ENCODE measurements around the gene LRRC7.

The LRRC7 gene

DNA sequence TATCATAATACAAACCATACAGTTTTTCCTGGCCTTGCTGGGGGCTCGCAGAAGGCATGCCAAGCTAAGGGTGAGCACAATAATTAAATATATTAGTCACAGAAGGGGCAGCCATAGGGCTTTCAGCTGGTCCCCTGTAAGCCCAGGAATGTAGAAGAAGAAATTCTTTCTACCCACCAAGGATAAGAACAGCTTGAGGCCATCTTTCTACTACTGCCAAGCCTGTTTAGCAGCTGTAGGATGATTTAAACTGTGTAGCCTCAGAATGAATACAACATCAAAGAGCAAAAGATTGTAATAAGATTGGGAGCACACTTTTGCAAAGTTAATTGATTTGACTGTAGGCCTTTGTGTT is 171.5 kb downstream of the LRRC7 start:
- Histone ChIP-seq H3K4me1 (ENCODE audit: insufficient read depth, low read length) (peaks cover 4% of the 10 kb centered on the region; the same call in 1 of the 2 replicates), H3K9me3 (ENCODE audit: control insufficient read depth, insufficient read depth, low read length) (peaks cover 7% of the 10 kb centered on the region; the same call in 1 of the 2 replicates), H3K36me3 (ENCODE audit: insufficient read depth, low read length) (no peaks in the 10 kb centered on the region), H3K9ac (ENCODE audit: low read depth, low read length) (no peak overlapping the region)

DNA sequence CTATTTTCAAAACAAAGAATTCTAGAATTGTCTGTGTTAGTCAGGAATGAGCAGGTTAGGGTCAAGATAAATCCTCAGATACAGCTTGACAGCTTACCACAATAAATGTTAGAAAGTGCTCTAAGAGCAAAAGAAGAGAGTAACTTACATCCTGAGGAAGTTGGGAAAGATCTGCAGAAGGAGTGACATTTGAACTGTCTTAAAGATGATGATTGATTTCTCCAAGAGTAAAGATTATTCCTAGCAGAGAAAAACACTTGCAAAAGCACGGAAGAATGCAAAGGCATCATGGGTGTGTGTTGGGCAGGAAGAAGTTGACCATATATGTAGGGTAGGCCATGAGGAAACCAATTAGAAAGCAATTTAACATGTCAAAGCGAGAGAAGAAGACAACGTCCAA is 175.4 kb downstream of the LRRC7 start:
- H3K36me3 ChIP-seq (ENCODE audit: insufficient read depth, low read length), result no peaks in the 10 kb centered on the region
- H3K9ac ChIP-seq (ENCODE audit: low read depth, low read length), result no peak overlapping the region
- H3K9me3 ChIP-seq (ENCODE audit: control insufficient read depth, insufficient read depth, low read length), result no peaks in the 10 kb centered on the region
- H3K4me1 ChIP-seq (ENCODE audit: insufficient read depth, low read length), result peaks cover 4% of the 10 kb centered on the region; the same call in 1 of the 2 replicates

DNA sequence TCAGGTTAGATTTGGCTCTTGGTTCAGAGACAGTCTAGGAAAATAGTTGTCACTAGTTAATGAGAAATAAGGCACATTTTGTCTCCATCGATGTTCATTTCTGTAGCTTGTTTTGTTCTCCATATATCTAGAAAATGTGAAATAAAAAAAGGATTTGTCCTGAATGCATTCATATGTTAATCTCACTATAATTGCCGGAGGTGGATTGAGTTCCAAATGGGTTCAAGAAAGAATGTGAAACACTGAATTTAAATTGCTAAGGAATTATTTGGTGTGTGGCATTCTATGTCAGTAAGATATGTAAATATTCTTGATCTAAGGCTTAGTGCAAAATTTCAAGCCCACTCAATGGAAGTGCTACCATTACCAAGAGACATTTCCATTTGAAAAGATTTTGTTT is 176.7 kb downstream of the LRRC7 start:
- 0 out of 2 replicates have a peak, but pooled peaks cover 2% of the 10 kb centered on the region for H3K9me3 ChIP-seq (ENCODE audit: control insufficient read depth, insufficient read depth, low read length)
- no peaks in the 10 kb centered on the region for H3K36me3 ChIP-seq (ENCODE audit: insufficient read depth, low read length)
- H3K4me1 ChIP-seq (ENCODE audit: insufficient read depth, low read length), result peaks cover 4% of the 10 kb centered on the region; the same call in 1 of the 2 replicates
- no peak overlapping the region for H3K9ac ChIP-seq (ENCODE audit: low read depth, low read length)

DNA sequence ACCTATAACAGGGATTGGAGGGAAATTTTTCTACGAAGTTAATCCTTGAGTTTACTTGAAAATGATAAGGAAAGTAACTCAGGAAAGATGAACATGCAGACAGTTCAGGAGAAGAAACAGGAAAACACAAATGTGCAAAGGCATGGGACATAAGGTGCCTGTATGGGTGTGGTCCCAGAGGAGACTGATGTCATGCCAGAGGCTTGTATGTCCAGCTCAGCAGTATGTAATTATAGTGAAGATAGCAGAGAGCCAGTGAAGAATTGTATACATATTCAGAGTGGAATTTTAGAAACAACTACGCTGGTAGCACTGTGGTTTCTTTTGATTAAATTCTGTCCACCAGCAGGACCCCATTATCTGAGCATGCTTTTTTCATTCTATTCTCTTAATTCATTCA is 179.5 kb downstream of the LRRC7 start:
- no peak overlapping the region for H3K9ac ChIP-seq (ENCODE audit: low read depth, low read length)
- H3K36me3 ChIP-seq (ENCODE audit: insufficient read depth, low read length), result no peaks in the 10 kb centered on the region
- 0 out of 2 replicates have a peak, but pooled peaks cover 2% of the 10 kb centered on the region for H3K9me3 ChIP-seq (ENCODE audit: control insufficient read depth, insufficient read depth, low read length)
- peaks cover 4% of the 10 kb centered on the region; the same call in 1 of the 2 replicates for H3K4me1 ChIP-seq (ENCODE audit: insufficient read depth, low read length)

DNA sequence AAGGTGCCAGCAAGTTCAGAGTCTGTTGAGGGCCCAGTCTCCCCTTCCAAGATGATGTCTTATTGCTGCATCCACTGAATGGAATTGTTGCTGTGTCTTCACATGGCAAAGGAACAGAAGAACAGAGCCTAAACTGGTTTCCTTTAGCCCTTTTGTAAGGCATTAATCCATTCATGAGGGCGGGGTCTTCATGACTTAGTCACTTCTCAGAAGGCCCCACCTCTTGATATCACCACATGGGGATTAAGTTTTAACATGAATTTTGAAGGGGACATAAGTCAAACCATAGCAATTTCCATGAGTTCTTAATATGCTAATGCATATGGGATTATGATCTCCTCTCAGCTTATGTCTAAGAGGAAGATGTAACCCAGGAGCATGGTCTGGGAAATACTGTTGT is 182.9 kb downstream of the LRRC7 start:
- no peaks in the 10 kb centered on the region for H3K4me1 ChIP-seq (ENCODE audit: insufficient read depth, low read length)
- no peak overlapping the region for H3K9ac ChIP-seq (ENCODE audit: low read depth, low read length)
- 0 out of 2 replicates have a peak, but pooled peaks cover 2% of the 10 kb centered on the region for H3K9me3 ChIP-seq (ENCODE audit: control insufficient read depth, insufficient read depth, low read length)
- no peaks in the 10 kb centered on the region for H3K36me3 ChIP-seq (ENCODE audit: insufficient read depth, low read length)

DNA sequence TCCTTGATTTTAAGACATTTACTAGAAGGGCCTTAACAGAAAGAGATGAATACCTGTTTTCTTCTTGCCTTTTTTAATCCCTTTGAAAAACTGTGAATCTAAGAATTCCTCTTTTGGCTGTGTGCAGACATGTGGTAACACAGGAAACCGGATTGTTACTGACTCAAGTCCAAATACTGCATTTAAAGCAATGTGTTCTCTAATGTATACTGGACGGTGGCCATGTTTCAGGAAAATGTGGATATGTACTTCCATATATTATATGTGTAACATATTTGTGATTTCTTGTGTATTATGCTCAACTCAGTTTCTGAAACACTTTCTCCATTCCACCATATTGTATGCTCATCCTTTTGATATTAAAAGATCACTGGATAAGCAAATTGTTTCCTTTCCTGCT is 185.1 kb downstream of the LRRC7 start:
- Histone ChIP-seq H3K9me3 (ENCODE audit: control insufficient read depth, insufficient read depth, low read length) (0 out of 2 replicates have a peak, but pooled peaks cover 2% of the 10 kb centered on the region), H3K4me1 (ENCODE audit: insufficient read depth, low read length) (no peaks in the 10 kb centered on the region), H3K9ac (ENCODE audit: low read depth, low read length) (no peak overlapping the region), H3K36me3 (ENCODE audit: insufficient read depth, low read length) (no peaks in the 10 kb centered on the region)

DNA sequence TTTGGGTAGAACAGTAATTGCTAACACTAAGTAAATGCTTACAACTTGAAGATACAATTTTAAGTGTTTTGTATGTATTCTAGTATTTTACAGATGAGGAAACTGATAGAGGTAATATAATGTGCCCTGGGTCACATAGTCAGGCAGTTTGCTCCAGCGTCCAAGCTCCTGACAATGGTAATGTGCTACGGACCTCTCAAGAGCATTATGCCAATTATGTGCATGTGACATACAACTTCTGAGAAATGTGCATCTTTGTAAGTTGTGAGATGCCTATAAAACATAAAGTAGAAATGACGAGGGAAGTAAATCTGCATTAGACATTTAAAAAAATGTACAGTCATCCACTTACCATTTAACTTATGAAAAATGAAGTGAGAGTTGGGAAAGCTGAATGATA is 186.8 kb downstream of the LRRC7 start:
- Histone ChIP-seq H3K9ac (ENCODE audit: low read depth, low read length) (no peak overlapping the region), H3K36me3 (ENCODE audit: insufficient read depth, low read length) (no peaks in the 10 kb centered on the region), H3K9me3 (ENCODE audit: control insufficient read depth, insufficient read depth, low read length) (no peaks in the 10 kb centered on the region), H3K4me1 (ENCODE audit: insufficient read depth, low read length) (no peaks in the 10 kb centered on the region)

DNA sequence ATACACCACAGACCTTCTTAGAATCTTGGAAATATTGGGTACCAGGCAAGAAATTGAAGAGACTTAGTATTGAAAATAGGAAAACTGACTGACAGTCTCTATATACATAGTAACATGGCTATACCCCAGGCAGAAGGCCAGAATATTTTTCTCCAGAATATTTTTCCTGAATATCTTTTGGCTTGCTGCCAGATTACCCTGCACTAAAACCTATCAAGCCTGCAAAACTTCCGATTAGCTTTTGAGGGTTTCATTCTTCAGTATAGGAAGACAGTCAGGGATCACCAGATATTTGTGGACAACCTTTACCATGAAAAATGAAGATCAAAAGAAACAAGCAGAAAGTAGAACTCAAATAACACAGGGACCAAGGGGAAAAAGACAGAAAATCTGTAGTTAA is 187.9 kb downstream of the LRRC7 start:
- Histone ChIP-seq H3K9me3 (ENCODE audit: control insufficient read depth, insufficient read depth, low read length) (no peaks in the 10 kb centered on the region), H3K36me3 (ENCODE audit: insufficient read depth, low read length) (no peaks in the 10 kb centered on the region), H3K9ac (ENCODE audit: low read depth, low read length) (no peak overlapping the region), H3K4me1 (ENCODE audit: insufficient read depth, low read length) (no peaks in the 10 kb centered on the region)

DNA sequence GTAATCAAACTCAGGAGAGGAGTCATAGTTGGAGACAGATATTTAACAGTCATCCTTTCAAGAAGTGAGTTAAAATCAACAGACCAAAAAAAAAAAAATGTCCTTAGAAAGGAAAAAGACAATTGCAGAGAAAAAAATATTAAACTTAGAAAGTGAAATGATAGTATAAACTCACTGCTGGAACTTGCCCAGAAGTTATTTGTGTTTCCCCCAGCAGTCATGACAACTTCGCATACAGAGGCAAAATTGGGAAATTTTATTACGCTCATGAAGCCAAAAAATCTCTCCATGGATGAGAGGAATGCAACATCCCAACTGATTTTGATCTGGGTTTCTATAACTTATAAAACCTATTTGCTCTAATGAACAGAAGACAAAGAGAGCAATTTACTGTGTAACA is 198.2 kb downstream of the LRRC7 start:
- Histone ChIP-seq H3K9me3 (ENCODE audit: control insufficient read depth, insufficient read depth, low read length) (no peaks in the 10 kb centered on the region), H3K9ac (ENCODE audit: low read depth, low read length) (no peak overlapping the region), H3K4me1 (ENCODE audit: insufficient read depth, low read length) (no peaks in the 10 kb centered on the region)

DNA sequence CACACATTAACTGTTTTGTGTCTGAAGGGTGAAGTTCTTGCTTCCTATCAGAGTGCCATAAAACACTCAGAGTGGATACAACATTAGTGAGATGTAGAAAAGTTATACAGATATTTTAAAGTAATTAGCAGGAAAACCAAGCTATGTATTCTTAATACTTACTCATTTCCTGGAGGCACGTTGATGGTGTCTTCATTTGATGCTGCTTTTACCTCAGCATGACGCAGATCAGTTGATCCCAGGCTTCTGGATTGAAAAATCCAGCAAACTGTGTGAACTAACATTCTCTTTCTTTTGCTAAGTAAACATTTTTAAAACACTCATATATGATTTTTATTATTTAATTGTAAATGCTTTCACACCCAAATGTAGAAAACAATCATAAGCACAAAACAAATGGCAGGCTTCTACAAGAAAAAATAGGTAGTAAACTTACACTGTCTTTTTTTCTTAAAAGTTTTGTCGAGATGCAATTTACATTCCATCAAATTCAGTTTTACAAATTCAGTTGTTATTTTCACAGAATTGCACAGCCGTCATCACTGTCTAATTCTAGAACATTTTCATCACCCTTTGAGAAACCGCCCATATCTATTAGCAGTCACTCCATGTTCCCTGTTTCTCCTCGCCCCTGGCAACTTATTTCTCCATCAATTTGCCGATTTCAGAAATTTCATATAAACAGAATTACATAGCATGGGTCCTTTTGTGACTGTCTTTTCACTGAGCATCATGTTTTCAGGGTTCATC is 198.9 kb downstream of the LRRC7 start:
- Histone ChIP-seq H3K9ac (ENCODE audit: low read depth, low read length) (no peak overlapping the region), H3K36me3 (ENCODE audit: insufficient read depth, low read length) (no peaks in the 10 kb centered on the region), H3K4me1 (ENCODE audit: insufficient read depth, low read length) (no peaks in the 10 kb centered on the region), H3K9me3 (ENCODE audit: control insufficient read depth, insufficient read depth, low read length) (no peaks in the 10 kb centered on the region)

More for the DNA sequence above, 198.2 kb downstream of the LRRC7 start:
- H3K36me3 ChIP-seq (ENCODE audit: insufficient read depth, low read length), result no peaks in the 10 kb centered on the region

DNA sequence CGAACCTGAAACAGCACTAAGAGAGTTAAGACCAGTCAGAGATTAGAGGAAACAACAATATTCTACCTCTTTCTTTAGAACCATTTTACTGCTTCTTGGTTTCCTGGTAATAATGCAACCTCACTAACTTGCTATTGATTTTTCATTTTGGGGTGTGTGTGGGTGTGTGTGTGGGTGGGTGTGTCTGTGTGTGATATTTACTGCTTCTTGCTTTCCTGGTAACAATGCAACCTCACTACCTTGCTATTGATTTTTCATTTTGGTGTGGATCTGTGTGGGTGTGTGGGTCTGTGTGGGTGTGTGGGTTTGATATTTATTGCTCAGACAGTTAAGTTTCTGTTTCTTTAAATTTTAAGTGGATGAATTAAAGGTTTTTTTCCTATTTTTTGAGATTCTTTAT is 208.8 kb downstream of the LRRC7 start:
- no peaks in the 10 kb centered on the region for H3K9me3 ChIP-seq (ENCODE audit: control insufficient read depth, insufficient read depth, low read length)
- no peak overlapping the region for H3K9ac ChIP-seq (ENCODE audit: low read depth, low read length)
- no peaks in the 10 kb centered on the region for H3K36me3 ChIP-seq (ENCODE audit: insufficient read depth, low read length)

DNA sequence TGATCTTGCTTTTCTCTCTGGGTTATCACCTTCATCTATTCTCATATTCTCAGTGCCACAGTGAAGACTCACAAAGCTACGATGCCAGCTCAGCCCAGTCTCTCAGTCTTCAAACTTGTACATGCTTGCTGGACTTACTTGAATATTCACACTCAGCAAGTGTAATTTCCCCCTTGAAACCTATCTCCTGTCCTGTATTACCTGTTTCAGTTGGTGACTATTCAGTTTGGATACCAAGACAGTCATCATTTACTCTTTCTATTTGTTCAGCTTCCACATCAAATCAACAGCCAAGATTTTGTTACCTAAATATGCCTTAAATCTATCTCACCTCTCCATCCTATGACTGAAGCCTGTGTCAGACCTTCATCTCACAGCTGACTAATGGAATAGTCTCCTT is 209.7 kb downstream of the LRRC7 start:
- Histone ChIP-seq H3K9ac (ENCODE audit: low read depth, low read length) (no peak overlapping the region), H3K4me1 (ENCODE audit: insufficient read depth, low read length) (no peaks in the 10 kb centered on the region), H3K9me3 (ENCODE audit: control insufficient read depth, insufficient read depth, low read length) (no peaks in the 10 kb centered on the region), H3K36me3 (ENCODE audit: insufficient read depth, low read length) (no peaks in the 10 kb centered on the region)

More for the DNA sequence above, 208.8 kb downstream of the LRRC7 start:
- no peaks in the 10 kb centered on the region for H3K4me1 ChIP-seq (ENCODE audit: insufficient read depth, low read length)

DNA sequence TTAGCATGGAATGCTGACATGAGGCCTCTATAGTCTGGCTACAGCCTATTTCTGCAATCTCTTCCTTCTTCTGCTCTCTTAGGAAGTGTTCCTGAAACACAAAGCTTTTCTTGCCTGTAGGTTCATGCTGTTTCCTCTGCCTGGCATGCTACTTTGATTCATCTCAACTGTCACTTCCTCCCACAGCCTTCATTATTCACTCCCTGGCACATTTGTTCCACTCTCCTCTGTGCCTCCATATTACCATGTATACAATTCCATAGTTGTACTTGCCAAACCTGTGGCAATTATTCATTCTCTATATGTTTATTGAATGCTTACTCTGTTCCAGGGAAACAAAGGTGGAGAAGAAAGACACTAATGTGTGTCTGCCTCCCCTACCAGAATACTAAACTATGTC is 210.2 kb downstream of the LRRC7 start:
- H3K36me3 ChIP-seq (ENCODE audit: insufficient read depth, low read length), result no peaks in the 10 kb centered on the region
- no peaks in the 10 kb centered on the region for H3K4me1 ChIP-seq (ENCODE audit: insufficient read depth, low read length)
- H3K9me3 ChIP-seq (ENCODE audit: control insufficient read depth, insufficient read depth, low read length), result no peaks in the 10 kb centered on the region
- no peak overlapping the region for H3K9ac ChIP-seq (ENCODE audit: low read depth, low read length)

DNA sequence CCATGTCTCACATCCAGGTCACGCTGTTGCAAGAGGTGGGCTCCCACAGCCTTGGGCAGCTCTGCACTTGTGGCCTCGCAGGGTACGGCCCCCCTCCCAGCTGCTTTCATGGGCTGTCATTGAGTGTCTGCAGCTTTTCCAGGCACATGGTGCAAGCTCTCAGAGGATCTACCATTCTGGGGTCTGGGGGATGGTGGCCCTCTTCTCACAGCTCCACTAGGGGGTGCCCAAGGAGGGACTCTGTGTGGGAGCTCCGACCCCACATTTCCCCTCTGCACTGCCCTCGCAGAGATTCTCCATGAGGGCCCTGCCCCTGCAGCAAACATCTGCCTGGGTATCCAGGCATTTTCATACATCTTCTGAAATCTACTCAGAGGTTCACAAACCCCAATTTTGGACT is 219.4 kb downstream of the LRRC7 start:
- Histone ChIP-seq H3K9ac (ENCODE audit: low read depth, low read length) (no peak overlapping the region), H3K4me1 (ENCODE audit: insufficient read depth, low read length) (no peaks in the 10 kb centered on the region), H3K9me3 (ENCODE audit: control insufficient read depth, insufficient read depth, low read length) (no peaks in the 10 kb centered on the region), H3K36me3 (ENCODE audit: insufficient read depth, low read length) (no peaks in the 10 kb centered on the region)

DNA sequence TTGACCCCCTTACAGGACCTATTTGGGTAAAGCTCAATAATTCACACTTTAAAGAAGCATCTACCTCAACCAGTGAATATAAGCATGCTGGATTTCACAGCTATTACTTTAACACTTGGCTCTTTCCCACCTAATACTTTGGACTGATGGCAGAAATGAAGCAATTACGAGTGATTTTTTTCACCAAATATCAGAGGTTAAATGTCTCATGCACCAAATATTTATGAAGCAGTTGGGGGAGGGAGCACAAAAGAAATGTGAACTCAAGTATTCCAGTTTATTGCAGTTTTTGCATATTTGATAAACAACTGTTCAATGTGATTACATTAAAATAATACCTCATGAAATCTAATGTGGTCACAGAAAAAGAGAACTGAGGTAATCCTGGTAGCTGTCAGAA is 223.6 kb downstream of the LRRC7 start:
- H3K4me1 ChIP-seq (ENCODE audit: insufficient read depth, low read length), result no peaks in the 10 kb centered on the region
- H3K36me3 ChIP-seq (ENCODE audit: insufficient read depth, low read length), result no peaks in the 10 kb centered on the region
- no peaks in the 10 kb centered on the region for H3K9me3 ChIP-seq (ENCODE audit: control insufficient read depth, insufficient read depth, low read length)
- H3K9ac ChIP-seq (ENCODE audit: low read depth, low read length), result no peak overlapping the region
